Measurements from ENCODE around the gene INPP5D. TPM values are rescaled to one million over a fixed set of nuclear protein-coding genes. Genes with fewer than 3 reads are reported as not detected.

The INPP5D gene
- total and polyA plus RNA-seq, 2 of the 8 experiments (the other 6 are each of a cell fraction or from before 2014, with no cell fraction given): 4.5 to 7.1 TPM

DNA sequence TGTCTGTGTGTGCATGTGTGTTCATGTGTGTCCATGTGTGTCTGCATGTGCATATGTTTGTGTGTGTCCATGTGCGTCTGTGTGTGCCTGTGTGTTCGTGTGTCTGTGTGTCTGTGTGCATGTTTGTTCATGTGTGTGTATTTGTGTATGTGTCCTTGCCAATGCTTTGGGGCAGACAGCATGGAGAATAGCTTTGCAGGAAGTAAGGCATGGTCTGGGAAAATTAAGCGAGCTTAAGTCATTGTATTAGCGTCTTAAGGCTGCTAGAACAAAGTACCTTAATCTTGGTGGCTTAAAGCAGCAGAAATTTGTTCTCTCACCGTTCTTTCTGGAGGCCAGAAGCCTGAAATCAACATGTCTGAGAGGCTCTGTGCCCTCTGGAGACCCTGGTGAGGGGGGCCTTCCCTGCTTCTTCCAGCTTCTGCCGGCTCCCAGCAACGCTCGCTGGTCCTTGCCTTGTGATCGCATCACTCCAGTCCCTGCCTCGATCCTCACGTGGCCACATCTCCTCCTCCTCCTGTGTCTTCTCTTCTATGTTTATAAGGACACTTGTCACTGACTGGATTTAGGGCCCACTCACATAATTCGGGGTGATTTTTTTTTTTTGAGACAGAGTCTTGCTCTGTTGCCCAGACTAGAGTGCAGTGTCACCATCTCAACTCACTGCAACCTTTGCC, 23.8 kb upstream of the INPP5D start (continued):
- TF ChIP-seq POU5F1 (IDR thresholded peaks at IDR 0.05; ENCODE audit: low read depth, low read length) (no peak), CREB1 (IDR thresholded peaks at IDR 0.05) (no peak), PHF8 (conservative IDR thresholded peaks at IDR 0.05; ENCODE audit: low read depth, low read length) (no peak), CEBPB (IDR thresholded peaks at IDR 0.05; ENCODE audit: low read depth, low read length) (no peak), NANOG (IDR thresholded peaks at IDR 0.05; ENCODE audit: insufficient read depth, low read depth, low read length, poor library complexity, severe bottlenecking) (no peak), FOSL1 (IDR thresholded peaks at IDR 0.05; ENCODE audit: insufficient read depth, low read depth, low read length) (no peak), USF2 (IDR thresholded peaks at IDR 0.05; ENCODE audit: low read length) (no peak), EZH2 (IDR thresholded peaks at IDR 0.05; ENCODE audit: low read depth, low read length, severe bottlenecking) (no peak), CHD2 (IDR thresholded peaks at IDR 0.05; ENCODE audit: low read length) (no peak)
- TF ChIP-seq, protein P1, sequence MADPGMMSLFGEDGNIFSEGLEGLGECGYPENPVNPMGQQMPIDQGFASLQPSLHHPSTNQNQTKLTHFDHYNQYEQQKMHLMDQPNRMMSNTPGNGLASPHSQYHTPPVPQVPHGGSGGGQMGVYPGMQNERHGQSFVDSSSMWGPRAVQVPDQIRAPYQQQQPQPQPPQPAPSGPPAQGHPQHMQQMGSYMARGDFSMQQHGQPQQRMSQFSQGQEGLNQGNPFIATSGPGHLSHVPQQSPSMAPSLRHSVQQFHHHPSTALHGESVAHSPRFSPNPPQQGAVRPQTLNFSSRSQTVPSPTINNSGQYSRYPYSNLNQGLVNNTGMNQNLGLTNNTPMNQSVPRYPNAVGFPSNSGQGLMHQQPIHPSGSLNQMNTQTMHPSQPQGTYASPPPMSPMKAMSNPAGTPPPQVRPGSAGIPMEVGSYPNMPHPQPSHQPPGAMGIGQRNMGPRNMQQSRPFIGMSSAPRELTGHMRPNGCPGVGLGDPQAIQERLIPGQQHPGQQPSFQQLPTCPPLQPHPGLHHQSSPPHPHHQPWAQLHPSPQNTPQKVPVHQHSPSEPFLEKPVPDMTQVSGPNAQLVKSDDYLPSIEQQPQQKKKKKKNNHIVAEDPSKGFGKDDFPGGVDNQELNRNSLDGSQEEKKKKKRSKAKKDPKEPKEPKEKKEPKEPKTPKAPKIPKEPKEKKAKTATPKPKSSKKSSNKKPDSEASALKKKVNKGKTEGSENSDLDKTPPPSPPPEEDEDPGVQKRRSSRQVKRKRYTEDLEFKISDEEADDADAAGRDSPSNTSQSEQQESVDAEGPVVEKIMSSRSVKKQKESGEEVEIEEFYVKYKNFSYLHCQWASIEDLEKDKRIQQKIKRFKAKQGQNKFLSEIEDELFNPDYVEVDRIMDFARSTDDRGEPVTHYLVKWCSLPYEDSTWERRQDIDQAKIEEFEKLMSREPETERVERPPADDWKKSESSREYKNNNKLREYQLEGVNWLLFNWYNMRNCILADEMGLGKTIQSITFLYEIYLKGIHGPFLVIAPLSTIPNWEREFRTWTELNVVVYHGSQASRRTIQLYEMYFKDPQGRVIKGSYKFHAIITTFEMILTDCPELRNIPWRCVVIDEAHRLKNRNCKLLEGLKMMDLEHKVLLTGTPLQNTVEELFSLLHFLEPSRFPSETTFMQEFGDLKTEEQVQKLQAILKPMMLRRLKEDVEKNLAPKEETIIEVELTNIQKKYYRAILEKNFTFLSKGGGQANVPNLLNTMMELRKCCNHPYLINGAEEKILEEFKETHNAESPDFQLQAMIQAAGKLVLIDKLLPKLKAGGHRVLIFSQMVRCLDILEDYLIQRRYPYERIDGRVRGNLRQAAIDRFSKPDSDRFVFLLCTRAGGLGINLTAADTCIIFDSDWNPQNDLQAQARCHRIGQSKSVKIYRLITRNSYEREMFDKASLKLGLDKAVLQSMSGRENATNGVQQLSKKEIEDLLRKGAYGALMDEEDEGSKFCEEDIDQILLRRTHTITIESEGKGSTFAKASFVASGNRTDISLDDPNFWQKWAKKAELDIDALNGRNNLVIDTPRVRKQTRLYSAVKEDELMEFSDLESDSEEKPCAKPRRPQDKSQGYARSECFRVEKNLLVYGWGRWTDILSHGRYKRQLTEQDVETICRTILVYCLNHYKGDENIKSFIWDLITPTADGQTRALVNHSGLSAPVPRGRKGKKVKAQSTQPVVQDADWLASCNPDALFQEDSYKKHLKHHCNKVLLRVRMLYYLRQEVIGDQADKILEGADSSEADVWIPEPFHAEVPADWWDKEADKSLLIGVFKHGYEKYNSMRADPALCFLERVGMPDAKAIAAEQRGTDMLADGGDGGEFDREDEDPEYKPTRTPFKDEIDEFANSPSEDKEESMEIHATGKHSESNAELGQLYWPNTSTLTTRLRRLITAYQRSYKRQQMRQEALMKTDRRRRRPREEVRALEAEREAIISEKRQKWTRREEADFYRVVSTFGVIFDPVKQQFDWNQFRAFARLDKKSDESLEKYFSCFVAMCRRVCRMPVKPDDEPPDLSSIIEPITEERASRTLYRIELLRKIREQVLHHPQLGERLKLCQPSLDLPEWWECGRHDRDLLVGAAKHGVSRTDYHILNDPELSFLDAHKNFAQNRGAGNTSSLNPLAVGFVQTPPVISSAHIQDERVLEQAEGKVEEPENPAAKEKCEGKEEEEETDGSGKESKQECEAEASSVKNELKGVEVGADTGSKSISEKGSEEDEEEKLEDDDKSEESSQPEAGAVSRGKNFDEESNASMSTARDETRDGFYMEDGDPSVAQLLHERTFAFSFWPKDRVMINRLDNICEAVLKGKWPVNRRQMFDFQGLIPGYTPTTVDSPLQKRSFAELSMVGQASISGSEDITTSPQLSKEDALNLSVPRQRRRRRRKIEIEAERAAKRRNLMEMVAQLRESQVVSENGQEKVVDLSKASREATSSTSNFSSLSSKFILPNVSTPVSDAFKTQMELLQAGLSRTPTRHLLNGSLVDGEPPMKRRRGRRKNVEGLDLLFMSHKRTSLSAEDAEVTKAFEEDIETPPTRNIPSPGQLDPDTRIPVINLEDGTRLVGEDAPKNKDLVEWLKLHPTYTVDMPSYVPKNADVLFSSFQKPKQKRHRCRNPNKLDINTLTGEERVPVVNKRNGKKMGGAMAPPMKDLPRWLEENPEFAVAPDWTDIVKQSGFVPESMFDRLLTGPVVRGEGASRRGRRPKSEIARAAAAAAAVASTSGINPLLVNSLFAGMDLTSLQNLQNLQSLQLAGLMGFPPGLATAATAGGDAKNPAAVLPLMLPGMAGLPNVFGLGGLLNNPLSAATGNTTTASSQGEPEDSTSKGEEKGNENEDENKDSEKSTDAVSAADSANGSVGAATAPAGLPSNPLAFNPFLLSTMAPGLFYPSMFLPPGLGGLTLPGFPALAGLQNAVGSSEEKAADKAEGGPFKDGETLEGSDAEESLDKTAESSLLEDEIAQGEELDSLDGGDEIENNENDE (IDR thresholded peaks at IDR 0.05; ENCODE audit: insufficient replicate concordance, low read length): no peak

Measured in H1 (cell line).